ENCODE results near the gene ALAS2. TPM values are rescaled to one million over a fixed set of nuclear protein-coding genes. Genes with fewer than 3 reads are reported as not detected.

ALAS2 gene
- total and polyA plus RNA-seq, 2 experiments from 2014 or later: 0.23 TPM; not detected in 1

GRCh38 chrX:55014897-55015299, 15.9 kb downstream of the ALAS2 start:
- Histone ChIP-seq H3K9me2 (ENCODE audit: insufficient read depth) (no peaks in the 10 kb centered on the region), H3K79me2 (replicated peaks; ENCODE audit: insufficient read depth) (no peaks in the 10 kb centered on the region), H2AFZ (no peak overlapping the region), H3K27ac (ENCODE audit: low read depth) (no peak overlapping the region), H4K20me1 (replicated peaks; ENCODE audit: insufficient read depth) (no peaks in the 10 kb centered on the region), H3K4me1 (ENCODE audit: insufficient read depth) (no peaks in the 10 kb centered on the region), H3K4me2 (no peak overlapping the region), H3K4me3 (no peak overlapping the region), H3K36me3 (ENCODE audit: insufficient read depth) (no peaks in the 10 kb centered on the region), H3K27me3 (ENCODE audit: insufficient read depth) (no peaks in the 10 kb centered on the region), H3F3A (replicated peaks; ENCODE audit: low read depth) (no peaks in the 10 kb centered on the region)
- no peak overlapping the region for H3K4me3 Mint-ChIP-seq
- ATAC-seq (no peak), DNase-seq (ENCODE audit: low spot score) (no peak)
- TF ChIP-seq JUNB (IDR thresholded peaks at IDR 0.05; ENCODE audit: unreplicated experiment): no peak
- TF ChIP-seq EZH2phosphoT487 (IDR thresholded peaks at IDR 0.05; ENCODE audit: unreplicated experiment): no peak
- TF ChIP-seq ETS1 (IDR thresholded peaks at IDR 0.05): no peak
- TF ChIP-seq REST (IDR thresholded peaks at IDR 0.05; ENCODE audit: unreplicated experiment): no peak
- TF ChIP-seq ZNF114 (CRISPR knock-in tag; IDR thresholded peaks at IDR 0.05): no peak
- no peak for TF ChIP-seq CTCF (conservative IDR thresholded peaks at IDR 0.05; ENCODE audit: low read depth in 2 of 2)
- no peak for TF ChIP-seq POLR2AphosphoS5 (IDR thresholded peaks at IDR 0.05; ENCODE audit: low read depth)
- TF ChIP-seq STAT1 (IDR thresholded peaks at IDR 0.05; ENCODE audit: unreplicated experiment): no peak
- no peak for TF ChIP-seq CREB1 (CRISPR knock-in tag; IDR thresholded peaks at IDR 0.05; ENCODE audit: low read depth)
- TF ChIP-seq NANOG (IDR thresholded peaks at IDR 0.05; ENCODE audit: borderline replicate concordance): no peak
- no peak for TF ChIP-seq ZNF331 (CRISPR knock-in tag; IDR thresholded peaks at IDR 0.05; ENCODE audit: low read depth)
- H3K27me3 Mint-ChIP-seq (ENCODE audit: insufficient read depth, low read depth, poor library complexity): no peaks in the 10 kb centered on the region
- no peaks in the 10 kb centered on the region for H3K4me1 Mint-ChIP-seq
- no peak overlapping the region for H3K27ac Mint-ChIP-seq
- H3K36me3 Mint-ChIP-seq (ENCODE audit: low read depth): no peaks in the 10 kb centered on the region
- H3K9me3 Mint-ChIP-seq: no peaks in the 10 kb centered on the region
